ENCODE measurements around the gene CALCOCO1.
A peak's percentile ranks its signal among the peaks of the same experiment; 100 is the strongest.
"Not testable (repeated sequence)": the region's sequence is repeated elsewhere in the genome, so short reads cannot be mapped to it uniquely, and the experiment has no call there.

Gene CALCOCO1

GRCh38 chr12:53727310-53728041 is at the start of gene CALCOCO1:
CALCOCO1 (minus strand) TSS chr12:53727452; CDS start chr12:53725242, 2,210 bp downstream.
- no peaks in the 10 kb centered on the region for H3K9me3 ChIP-seq (ENCODE audit: control insufficient read depth, insufficient read depth, low read length)
- H3K36me3 ChIP-seq (ENCODE audit: control insufficient read depth, insufficient read depth, low read length), result no peaks in the 10 kb centered on the region
- H3K27ac ChIP-seq (ENCODE audit: low read depth, low read length), result no peak within 1 kb of the TSS
- 0 out of 2 replicates have a peak within 1 kb of the TSS, but pooled peaks have one; percentile 14 for H3K9ac ChIP-seq (ENCODE audit: low read depth, low read length)
- peaks cover 8% of the 10 kb centered on the region for H3K4me1 ChIP-seq (ENCODE audit: control insufficient read depth, insufficient read depth, low read length)
- H3K4me3 ChIP-seq (ENCODE audit: low read depth, low read length), result peak within 1 kb of the TSS; percentile 86
- H3K27me3 ChIP-seq (ENCODE audit: control insufficient read depth, insufficient read depth, low read length), result no peaks in the 10 kb centered on the region; the same call in 1 of the 2 replicates

- H3K27ac ChIP-seq (ENCODE audit: low read depth, low read length), result no peak overlapping the region
- no peaks in the 10 kb centered on the region for H3K4me1 ChIP-seq (ENCODE audit: control insufficient read depth, insufficient read depth, low read length)
- H3K36me3 ChIP-seq (ENCODE audit: control insufficient read depth, insufficient read depth, low read length), result no peaks in the 10 kb centered on the region
- H3K27me3 ChIP-seq (ENCODE audit: control insufficient read depth, insufficient read depth, low read length), result peaks cover 33% of the 10 kb centered on the region
- H3K9ac ChIP-seq (ENCODE audit: low read depth, low read length), result no peak overlapping the region
- no peaks in the 10 kb centered on the region for H3K9me3 ChIP-seq (ENCODE audit: control insufficient read depth, insufficient read depth, low read length)
- no peak overlapping the region for H3K4me3 ChIP-seq (ENCODE audit: low read depth, low read length)
Measured at GRCh38 chr12:53776872-53777271, 49.6 kb upstream of the CALCOCO1 start.

GRCh38 chr12:53775478-53776145 is 48.4 kb upstream of the CALCOCO1 start:
- H3K9me3 ChIP-seq (ENCODE audit: control insufficient read depth, insufficient read depth, low read length), result no peaks in the 10 kb centered on the region
- H3K4me1 ChIP-seq (ENCODE audit: control insufficient read depth, insufficient read depth, low read length), result no peaks in the 10 kb centered on the region
- H3K4me3 ChIP-seq (ENCODE audit: low read depth, low read length), result no peak overlapping the region
- H3K27me3 ChIP-seq (ENCODE audit: control insufficient read depth, insufficient read depth, low read length), result peaks cover 27% of the 10 kb centered on the region
- no peak overlapping the region for H3K9ac ChIP-seq (ENCODE audit: low read depth, low read length)
- H3K27ac ChIP-seq (ENCODE audit: low read depth, low read length), result no peak overlapping the region
- no peaks in the 10 kb centered on the region for H3K36me3 ChIP-seq (ENCODE audit: control insufficient read depth, insufficient read depth, low read length)

- H3K27ac ChIP-seq (ENCODE audit: low read depth, low read length), result no peak overlapping the region
- peaks cover 48% of the 10 kb centered on the region for H3K27me3 ChIP-seq (ENCODE audit: control insufficient read depth, insufficient read depth, low read length)
- no peak overlapping the region for H3K9ac ChIP-seq (ENCODE audit: low read depth, low read length)
- H3K4me3 ChIP-seq (ENCODE audit: low read depth, low read length), result no peak overlapping the region
- H3K9me3 ChIP-seq (ENCODE audit: control insufficient read depth, insufficient read depth, low read length), result no peaks in the 10 kb centered on the region
- H3K4me1 ChIP-seq (ENCODE audit: control insufficient read depth, insufficient read depth, low read length), result no peaks in the 10 kb centered on the region
- no peaks in the 10 kb centered on the region for H3K36me3 ChIP-seq (ENCODE audit: control insufficient read depth, insufficient read depth, low read length)
Measured at GRCh38 chr12:53770281-53770680, 43.0 kb upstream of the CALCOCO1 start.

GRCh38 chr12:53768976-53769375 is 41.7 kb upstream of the CALCOCO1 start:
- H3K4me3 ChIP-seq (ENCODE audit: low read depth, low read length), result no peak overlapping the region
- no peak overlapping the region for H3K9ac ChIP-seq (ENCODE audit: low read depth, low read length)
- no peak overlapping the region for H3K27ac ChIP-seq (ENCODE audit: low read depth, low read length)
- H3K9me3 ChIP-seq (ENCODE audit: control insufficient read depth, insufficient read depth, low read length), result no peaks in the 10 kb centered on the region
- H3K36me3 ChIP-seq (ENCODE audit: control insufficient read depth, insufficient read depth, low read length), result no peaks in the 10 kb centered on the region
- peaks cover 56% of the 10 kb centered on the region for H3K27me3 ChIP-seq (ENCODE audit: control insufficient read depth, insufficient read depth, low read length)
- no peaks in the 10 kb centered on the region for H3K4me1 ChIP-seq (ENCODE audit: control insufficient read depth, insufficient read depth, low read length)

GRCh38 chr12:53766881-53767280 is 39.6 kb upstream of the CALCOCO1 start:
- Histone ChIP-seq H3K36me3 (ENCODE audit: control insufficient read depth, insufficient read depth, low read length) (no peaks in the 10 kb centered on the region), H3K9me3 (ENCODE audit: control insufficient read depth, insufficient read depth, low read length) (no peaks in the 10 kb centered on the region), H3K4me1 (ENCODE audit: control insufficient read depth, insufficient read depth, low read length) (no peaks in the 10 kb centered on the region), H3K27me3 (ENCODE audit: control insufficient read depth, insufficient read depth, low read length) (peaks cover 69% of the 10 kb centered on the region), H3K9ac (ENCODE audit: low read depth, low read length) (no peak overlapping the region), H3K4me3 (ENCODE audit: low read depth, low read length) (no peak overlapping the region), H3K27ac (ENCODE audit: low read depth, low read length) (no peak overlapping the region)

GRCh38 chr12:53765891-53766290 is 38.6 kb upstream of the CALCOCO1 start:
- no peaks in the 10 kb centered on the region for H3K36me3 ChIP-seq (ENCODE audit: control insufficient read depth, insufficient read depth, low read length)
- H3K9ac ChIP-seq (ENCODE audit: low read depth, low read length), result no peak overlapping the region
- peaks cover 63% of the 10 kb centered on the region for H3K27me3 ChIP-seq (ENCODE audit: control insufficient read depth, insufficient read depth, low read length)
- no peaks in the 10 kb centered on the region for H3K4me1 ChIP-seq (ENCODE audit: control insufficient read depth, insufficient read depth, low read length)
- H3K27ac ChIP-seq (ENCODE audit: low read depth, low read length), result no peak overlapping the region
- H3K9me3 ChIP-seq (ENCODE audit: control insufficient read depth, insufficient read depth, low read length), result no peaks in the 10 kb centered on the region
- no peak overlapping the region for H3K4me3 ChIP-seq (ENCODE audit: low read depth, low read length)

- Histone ChIP-seq H3K27ac (ENCODE audit: low read depth, low read length) (no peak overlapping the region), H3K27me3 (ENCODE audit: control insufficient read depth, insufficient read depth, low read length) (peaks cover 61% of the 10 kb centered on the region), H3K9ac (ENCODE audit: low read depth, low read length) (no peak overlapping the region), H3K4me1 (ENCODE audit: control insufficient read depth, insufficient read depth, low read length) (no peaks in the 10 kb centered on the region), H3K36me3 (ENCODE audit: control insufficient read depth, insufficient read depth, low read length) (no peaks in the 10 kb centered on the region), H3K4me3 (ENCODE audit: low read depth, low read length) (no peak overlapping the region), H3K9me3 (ENCODE audit: control insufficient read depth, insufficient read depth, low read length) (no peaks in the 10 kb centered on the region)
Measured at GRCh38 chr12:53764615-53765014, 37.4 kb upstream of the CALCOCO1 start.

- not testable (repeated sequence) for H3K36me3 ChIP-seq (ENCODE audit: control insufficient read depth, insufficient read depth, low read length); H3K9me3 ChIP-seq (ENCODE audit: control insufficient read depth, insufficient read depth, low read length); H3K4me1 ChIP-seq (ENCODE audit: control insufficient read depth, insufficient read depth, low read length); H3K9ac ChIP-seq (ENCODE audit: low read depth, low read length); H3K4me3 ChIP-seq (ENCODE audit: low read depth, low read length); H3K27ac ChIP-seq (ENCODE audit: low read depth, low read length)
- peaks cover 68% of the 10 kb centered on the region for H3K27me3 ChIP-seq (ENCODE audit: control insufficient read depth, insufficient read depth, low read length)
Measured at GRCh38 chr12:53762793-53763192, 35.5 kb upstream of the CALCOCO1 start.

GRCh38 chr12:53761306-53761705 is 34.1 kb upstream of the CALCOCO1 start:
- peaks cover 6% of the 10 kb centered on the region for H3K4me1 ChIP-seq (ENCODE audit: control insufficient read depth, insufficient read depth, low read length)
- H3K9me3 ChIP-seq (ENCODE audit: control insufficient read depth, insufficient read depth, low read length), result no peaks in the 10 kb centered on the region
- H3K27me3 ChIP-seq (ENCODE audit: control insufficient read depth, insufficient read depth, low read length), result peaks cover 68% of the 10 kb centered on the region
- no peak overlapping the region for H3K27ac ChIP-seq (ENCODE audit: low read depth, low read length)
- H3K36me3 ChIP-seq (ENCODE audit: control insufficient read depth, insufficient read depth, low read length), result no peaks in the 10 kb centered on the region
- no peak overlapping the region for H3K9ac ChIP-seq (ENCODE audit: low read depth, low read length)
- H3K4me3 ChIP-seq (ENCODE audit: low read depth, low read length), result no peak overlapping the region

- Histone ChIP-seq H3K27me3 (ENCODE audit: control insufficient read depth, insufficient read depth, low read length) (peaks cover 69% of the 10 kb centered on the region), H3K27ac (ENCODE audit: low read depth, low read length) (no peak overlapping the region), H3K9ac (ENCODE audit: low read depth, low read length) (no peak overlapping the region), H3K36me3 (ENCODE audit: control insufficient read depth, insufficient read depth, low read length) (no peaks in the 10 kb centered on the region), H3K4me3 (ENCODE audit: low read depth, low read length) (no peak overlapping the region), H3K9me3 (ENCODE audit: control insufficient read depth, insufficient read depth, low read length) (no peaks in the 10 kb centered on the region), H3K4me1 (ENCODE audit: control insufficient read depth, insufficient read depth, low read length) (peaks cover 18% of the 10 kb centered on the region)
Measured at GRCh38 chr12:53759261-53759660, 32.0 kb upstream of the CALCOCO1 start.
